HEK293 (cell line): ENCODE results near the gene C4orf50.

Experiments used
- YY1 ChIP-seq: fragments of 450-650 bp; formaldehyde crosslinking; IDR thresholded peaks from 2 replicates; pipeline ENCODE4 v1.5.1; 2018; ENCODE audit warnings: missing biosample characterization, missing genetic modification characterization
- ZBTB1 ChIP-seq: fragments of 450-650 bp; formaldehyde crosslinking; IDR thresholded peaks from 2 replicates; pipeline ENCODE4 v1.5.1; 2016; ENCODE audit warnings: missing biosample characterization, missing genetic modification characterization
- ZNF302 ChIP-seq: fragments of 450-650 bp; formaldehyde crosslinking; IDR thresholded peaks from 2 replicates; pipeline ENCODE4 v1.5.1; 2016; ENCODE audit warnings: missing biosample characterization, missing genetic modification characterization, low read depth
- TF ChIP-seq, protein P1 (sequence below): fragments of 450-650 bp; formaldehyde crosslinking; IDR thresholded peaks from 2 replicates; pipeline ENCODE4 v1.5.1; 2016; ENCODE audit warnings: missing biosample characterization, missing genetic modification characterization
- TF ChIP-seq, protein P2 (sequence below): fragments of 450-650 bp; formaldehyde crosslinking; IDR thresholded peaks from 2 replicates; pipeline ENCODE4 v1.5.1; 2016; ENCODE audit warnings: missing biosample characterization, missing genetic modification characterization
- TF ChIP-seq, protein P3 (sequence below): fragments of 450-650 bp; formaldehyde crosslinking; IDR thresholded peaks from 2 replicates; pipeline ENCODE4 v1.5.1; 2016; ENCODE audit warnings: missing biosample characterization, missing genetic modification characterization

DNA sequence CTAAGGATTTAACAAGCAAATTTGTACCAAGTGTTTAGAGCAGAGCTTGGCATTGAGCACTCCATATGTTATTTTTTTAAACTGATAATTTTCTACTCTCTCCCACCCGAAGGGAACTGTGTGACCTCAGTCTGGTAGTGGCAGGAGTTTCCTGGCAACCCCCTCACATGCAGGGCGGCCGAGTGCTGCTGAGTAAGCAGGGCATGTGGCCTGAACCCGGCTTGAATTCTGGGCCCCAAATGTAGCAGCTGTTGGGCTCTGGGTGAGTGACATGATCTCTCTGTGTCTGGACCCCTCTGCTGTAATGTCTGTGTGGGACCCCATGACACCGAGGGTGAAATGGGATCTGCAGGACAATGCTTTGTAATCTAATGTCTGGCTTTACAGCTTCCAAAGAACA, 13.6 kb upstream of the C4orf50 start:
- no peak for TF ChIP-seq ZNF302 (tag by site-specific recombination)
- TF ChIP-seq, protein P1, sequence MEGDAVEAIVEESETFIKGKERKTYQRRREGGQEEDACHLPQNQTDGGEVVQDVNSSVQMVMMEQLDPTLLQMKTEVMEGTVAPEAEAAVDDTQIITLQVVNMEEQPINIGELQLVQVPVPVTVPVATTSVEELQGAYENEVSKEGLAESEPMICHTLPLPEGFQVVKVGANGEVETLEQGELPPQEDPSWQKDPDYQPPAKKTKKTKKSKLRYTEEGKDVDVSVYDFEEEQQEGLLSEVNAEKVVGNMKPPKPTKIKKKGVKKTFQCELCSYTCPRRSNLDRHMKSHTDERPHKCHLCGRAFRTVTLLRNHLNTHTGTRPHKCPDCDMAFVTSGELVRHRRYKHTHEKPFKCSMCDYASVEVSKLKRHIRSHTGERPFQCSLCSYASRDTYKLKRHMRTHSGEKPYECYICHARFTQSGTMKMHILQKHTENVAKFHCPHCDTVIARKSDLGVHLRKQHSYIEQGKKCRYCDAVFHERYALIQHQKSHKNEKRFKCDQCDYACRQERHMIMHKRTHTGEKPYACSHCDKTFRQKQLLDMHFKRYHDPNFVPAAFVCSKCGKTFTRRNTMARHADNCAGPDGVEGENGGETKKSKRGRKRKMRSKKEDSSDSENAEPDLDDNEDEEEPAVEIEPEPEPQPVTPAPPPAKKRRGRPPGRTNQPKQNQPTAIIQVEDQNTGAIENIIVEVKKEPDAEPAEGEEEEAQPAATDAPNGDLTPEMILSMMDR (tag by site-specific recombination) = no peak
- TF ChIP-seq, protein P2, sequence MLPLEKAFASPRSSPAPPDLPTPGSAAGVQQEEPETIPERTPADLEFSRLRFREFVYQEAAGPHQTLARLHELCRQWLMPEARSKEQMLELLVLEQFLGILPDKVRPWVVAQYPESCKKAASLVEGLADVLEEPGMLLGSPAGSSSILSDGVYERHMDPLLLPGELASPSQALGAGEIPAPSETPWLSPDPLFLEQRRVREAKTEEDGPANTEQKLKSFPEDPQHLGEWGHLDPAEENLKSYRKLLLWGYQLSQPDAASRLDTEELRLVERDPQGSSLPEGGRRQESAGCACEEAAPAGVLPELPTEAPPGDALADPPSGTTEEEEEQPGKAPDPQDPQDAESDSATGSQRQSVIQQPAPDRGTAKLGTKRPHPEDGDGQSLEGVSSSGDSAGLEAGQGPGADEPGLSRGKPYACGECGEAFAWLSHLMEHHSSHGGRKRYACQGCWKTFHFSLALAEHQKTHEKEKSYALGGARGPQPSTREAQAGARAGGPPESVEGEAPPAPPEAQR = no peak
- no peak for TF ChIP-seq YY1 (tag by site-specific recombination)
- no peak for TF ChIP-seq ZBTB1 (tag by site-specific recombination)
- TF ChIP-seq, protein P3, sequence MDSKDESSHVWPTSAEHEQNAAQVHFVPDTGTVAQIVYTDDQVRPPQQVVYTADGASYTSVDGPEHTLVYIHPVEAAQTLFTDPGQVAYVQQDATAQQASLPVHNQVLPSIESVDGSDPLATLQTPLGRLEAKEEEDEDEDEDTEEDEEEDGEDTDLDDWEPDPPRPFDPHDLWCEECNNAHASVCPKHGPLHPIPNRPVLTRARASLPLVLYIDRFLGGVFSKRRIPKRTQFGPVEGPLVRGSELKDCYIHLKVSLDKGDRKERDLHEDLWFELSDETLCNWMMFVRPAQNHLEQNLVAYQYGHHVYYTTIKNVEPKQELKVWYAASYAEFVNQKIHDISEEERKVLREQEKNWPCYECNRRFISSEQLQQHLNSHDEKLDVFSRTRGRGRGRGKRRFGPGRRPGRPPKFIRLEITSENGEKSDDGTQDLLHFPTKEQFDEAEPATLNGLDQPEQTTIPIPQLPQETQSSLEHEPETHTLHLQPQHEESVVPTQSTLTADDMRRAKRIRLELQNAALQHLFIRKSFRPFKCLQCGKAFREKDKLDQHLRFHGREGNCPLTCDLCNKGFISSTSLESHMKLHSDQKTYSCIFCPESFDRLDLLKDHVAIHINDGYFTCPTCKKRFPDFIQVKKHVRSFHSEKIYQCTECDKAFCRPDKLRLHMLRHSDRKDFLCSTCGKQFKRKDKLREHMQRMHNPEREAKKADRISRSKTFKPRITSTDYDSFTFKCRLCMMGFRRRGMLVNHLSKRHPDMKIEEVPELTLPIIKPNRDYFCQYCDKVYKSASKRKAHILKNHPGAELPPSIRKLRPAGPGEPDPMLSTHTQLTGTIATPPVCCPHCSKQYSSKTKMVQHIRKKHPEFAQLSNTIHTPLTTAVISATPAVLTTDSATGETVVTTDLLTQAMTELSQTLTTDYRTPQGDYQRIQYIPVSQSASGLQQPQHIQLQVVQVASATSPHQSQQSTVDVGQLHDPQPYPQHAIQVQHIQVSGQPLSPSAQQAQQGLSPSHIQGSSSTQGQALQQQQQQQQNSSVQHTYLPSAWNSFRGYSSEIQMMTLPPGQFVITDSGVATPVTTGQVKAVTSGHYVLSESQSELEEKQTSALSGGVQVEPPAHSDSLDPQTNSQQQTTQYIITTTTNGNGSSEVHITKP (tag by site-specific recombination) = no peak
